ENCODE results near the gene BACE2.
"Not testable (repeated sequence)": the region's sequence is repeated elsewhere in the genome, so short reads cannot be mapped to it uniquely, and the experiment has no call there.

BACE2 gene

GRCh38 chr21:41240040-41240439 is 72.1 kb downstream of the BACE2 start:
- DNase-seq (ENCODE audit: low spot score), result no peak

GRCh38 chr21:41241341-41241740 is 73.4 kb downstream of the BACE2 start:
- DNase-seq (ENCODE audit: low spot score), result no peak

- no peak for DNase-seq (ENCODE audit: low spot score)
Measured at GRCh38 chr21:41242238-41242829, 74.4 kb downstream of the BACE2 start.

GRCh38 chr21:41243107-41243506 is 75.1 kb downstream of the BACE2 start:
- no peak for DNase-seq (ENCODE audit: low spot score)

GRCh38 chr21:41244266-41244880 is 76.4 kb downstream of the BACE2 start:
- DNase-seq (ENCODE audit: low spot score), result not testable (repeated sequence)

GRCh38 chr21:41245509-41246135 is 77.7 kb downstream of the BACE2 start:
- no peak for DNase-seq (ENCODE audit: low spot score)

GRCh38 chr21:41246808-41247207 is 78.8 kb downstream of the BACE2 start:
- no peak for DNase-seq (ENCODE audit: low spot score)

GRCh38 chr21:41247561-41248545 is 79.9 kb downstream of the BACE2 start:
- no peak for DNase-seq (ENCODE audit: low spot score)

GRCh38 chr21:41249476-41249875 is 81.5 kb downstream of the BACE2 start:
- no peak for DNase-seq (ENCODE audit: low spot score)

- DNase-seq (ENCODE audit: low spot score), result no peak
Measured at GRCh38 chr21:41250519-41250918, 82.6 kb downstream of the BACE2 start.

GRCh38 chr21:41251961-41252642 is 84.1 kb downstream of the BACE2 start:
- DNase-seq (ENCODE audit: low spot score), result no peak

GRCh38 chr21:41254090-41254700 is 86.2 kb downstream of the BACE2 start:
- DNase-seq (ENCODE audit: low spot score), result no peak

- DNase-seq (ENCODE audit: low spot score), result no peak
Measured at GRCh38 chr21:41255190-41255589, 87.2 kb downstream of the BACE2 start.

- not testable (repeated sequence) for DNase-seq (ENCODE audit: low spot score)
Measured at GRCh38 chr21:41256231-41256630, 88.3 kb downstream of the BACE2 start.

- DNase-seq (ENCODE audit: low spot score), result no peak
Measured at GRCh38 chr21:41256771-41257702, 89.1 kb downstream of the BACE2 start.

- no peak for DNase-seq (ENCODE audit: low spot score)
Measured at GRCh38 chr21:41258617-41259016, 90.7 kb downstream of the BACE2 start.

GRCh38 chr21:41260428-41260827 is 92.5 kb downstream of the BACE2 start:
- no peak for DNase-seq (ENCODE audit: low spot score)

- no peak for DNase-seq (ENCODE audit: low spot score)
Measured at GRCh38 chr21:41267346-41267745, 99.4 kb downstream of the BACE2 start.

- DNase-seq (ENCODE audit: low spot score), result no peak
Measured at GRCh38 chr21:41269535-41269934, 101.6 kb downstream of the BACE2 start.

GRCh38 chr21:41277196-41277595 is 109.2 kb downstream of the BACE2 start:
- DNase-seq (ENCODE audit: low spot score), result no peak
